ENCODE data around the gene MGA.

GRCh38 chr15:41806291-41807181 lies 146.3 kb downstream of the MGA start:
- TF ChIP-seq, protein P1, sequence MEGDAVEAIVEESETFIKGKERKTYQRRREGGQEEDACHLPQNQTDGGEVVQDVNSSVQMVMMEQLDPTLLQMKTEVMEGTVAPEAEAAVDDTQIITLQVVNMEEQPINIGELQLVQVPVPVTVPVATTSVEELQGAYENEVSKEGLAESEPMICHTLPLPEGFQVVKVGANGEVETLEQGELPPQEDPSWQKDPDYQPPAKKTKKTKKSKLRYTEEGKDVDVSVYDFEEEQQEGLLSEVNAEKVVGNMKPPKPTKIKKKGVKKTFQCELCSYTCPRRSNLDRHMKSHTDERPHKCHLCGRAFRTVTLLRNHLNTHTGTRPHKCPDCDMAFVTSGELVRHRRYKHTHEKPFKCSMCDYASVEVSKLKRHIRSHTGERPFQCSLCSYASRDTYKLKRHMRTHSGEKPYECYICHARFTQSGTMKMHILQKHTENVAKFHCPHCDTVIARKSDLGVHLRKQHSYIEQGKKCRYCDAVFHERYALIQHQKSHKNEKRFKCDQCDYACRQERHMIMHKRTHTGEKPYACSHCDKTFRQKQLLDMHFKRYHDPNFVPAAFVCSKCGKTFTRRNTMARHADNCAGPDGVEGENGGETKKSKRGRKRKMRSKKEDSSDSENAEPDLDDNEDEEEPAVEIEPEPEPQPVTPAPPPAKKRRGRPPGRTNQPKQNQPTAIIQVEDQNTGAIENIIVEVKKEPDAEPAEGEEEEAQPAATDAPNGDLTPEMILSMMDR (IDR thresholded peaks at IDR 0.05), result no peak
- no peak for TF ChIP-seq POLR2A (IDR thresholded peaks at IDR 0.05)
